ENCODE results near the gene JPH3.

- no peak for TF ChIP-seq POLR2A (IDR thresholded peaks at IDR 0.05; ENCODE audit: low read length)
- TF ChIP-seq GATA1 (IDR thresholded peaks at IDR 0.05; ENCODE audit: low read depth, low read length), result no peak
These were observed 113.3 kb downstream of the JPH3 start for GRCh38 chr16:87715658-87716057.
